WTC11 (cell line): ENCODE measurements around the gene ABHD12B. TPM values are rescaled to one million over a fixed set of nuclear protein-coding genes. Genes with fewer than 3 reads are reported as not detected.
"Not testable (repeated sequence)": the region's sequence is repeated elsewhere in the genome, so short reads cannot be mapped to it uniquely, and the experiment has no call there.

ENCODE experiments used
- ATAC-seq: fragments of 200-7000 bp; cut with Tn5 transposase; 2 replicates; pipeline ENCODE4 v1.10.0; 2021; ENCODE audit warnings: mild to moderate bottlenecking, moderate library complexity
- CTCF ChIA-PET: fragments of 300-600 bp; sonication (Branson Sonifier 250); formaldehyde crosslinking; loops from one replicate; lab custom pipeline; 2021; ENCODE audit warnings: antibody characterized with exemption; lab: Charles Lee
- POLR2A ChIA-PET: fragments of 350-600 bp; sonication (Branson Sonifier 250); formaldehyde crosslinking; loops from one replicate; lab custom pipeline; 2021; ENCODE audit warnings: antibody characterized with exemption; lab: Charles Lee
- DNase-seq: peaks from one replicate; pipeline ENCODE4 v3.0.0; 2021; ENCODE audit warnings: low spot score
- H3K27ac Mint-ChIP-seq: 2 replicates; pipeline ENCODE4 v1.8.0; 2021; ENCODE audit warnings: mixed read lengths
- H3K27me3 Mint-ChIP-seq: 2 replicates; pipeline ENCODE4 v1.8.0; 2021; ENCODE audit warnings: low read depth, mild to moderate bottlenecking, moderate library complexity, mixed read lengths
- H3K36me3 Mint-ChIP-seq: 2 replicates; pipeline ENCODE4 v1.8.0; 2021; ENCODE audit warnings: mixed read lengths
- H3K4me1 Mint-ChIP-seq: 2 replicates; pipeline ENCODE4 v1.8.0; 2022; ENCODE audit warnings: mixed read lengths
- H3K4me3 Mint-ChIP-seq: 2 replicates; pipeline ENCODE4 v1.8.0; 2021; ENCODE audit warnings: mild to moderate bottlenecking, moderate library complexity, mixed read lengths
- H3K9me3 Mint-ChIP-seq: 2 replicates; pipeline ENCODE4 v1.8.0; 2021; ENCODE audit warnings: mixed read lengths
- GRHL2 ChIP-seq: fragments of 250-450 bp; sonication (Bioruptor Pico); IDR thresholded peaks from 2 replicates; pipeline ENCODE4 v1.8.0; 2022; ENCODE audit warnings: mild to moderate bottlenecking, moderate library complexity; ENCODE audit not compliant: insufficient replicate concordance, severe bottlenecking
- IRF2 ChIP-seq: sonication (generic); formaldehyde crosslinking; IDR thresholded peaks from 2 replicates; pipeline ENCODE4 v1.8.0; 2022; ENCODE audit warnings: low read depth, missing genetic modification reagents, borderline replicate concordance
- NR3C1 ChIP-seq: sonication (generic); formaldehyde crosslinking; conservative IDR thresholded peaks from 2 replicates; pipeline ENCODE4 v1.8.1; 2023; ENCODE audit warnings: low read depth, mild to moderate bottlenecking, missing genetic modification reagents
- RELA ChIP-seq: sonication (generic); formaldehyde crosslinking; IDR thresholded peaks from 2 replicates; pipeline ENCODE4 v1.8.1; 2022; ENCODE audit warnings: missing genetic modification reagents, mild to moderate bottlenecking, borderline replicate concordance
- STAT6 ChIP-seq: sonication (generic); formaldehyde crosslinking; conservative IDR thresholded peaks from 2 replicates; pipeline ENCODE4 v1.8.1; 2023; ENCODE audit warnings: mild to moderate bottlenecking, low read depth, missing genetic modification reagents, moderate library complexity
- ZMAT4 ChIP-seq: fragments of 250-450 bp; sonication (Bioruptor Pico); IDR thresholded peaks from 2 replicates; pipeline ENCODE4 v1.9.0; 2021; ENCODE audit warnings: mild to moderate bottlenecking
- ZNF121 ChIP-seq: sonication (generic); formaldehyde crosslinking; IDR thresholded peaks from 2 replicates; pipeline ENCODE4 v1.8.0; 2023; ENCODE audit warnings: missing genetic modification reagents
- ZNF232 ChIP-seq: sonication (generic); formaldehyde crosslinking; IDR thresholded peaks from 2 replicates; pipeline ENCODE4 v1.8.0; 2022; ENCODE audit warnings: mild to moderate bottlenecking, missing genetic modification reagents
- ZNF425 ChIP-seq: fragments of 250-450 bp; sonication (Bioruptor Pico); conservative IDR thresholded peaks from 2 replicates; pipeline ENCODE4 v1.9.0; 2021; ENCODE audit warnings: mild to moderate bottlenecking
- total RNA-seq: library from RNA; stranded (reverse); gene quantifications from 3 replicates; pipeline ENCODE4 v1.2.3, GENCODE V29; 2021
- TF ChIP-seq, protein P1 (sequence below): fragments of 250-450 bp; sonication (Bioruptor Pico); IDR thresholded peaks from 2 replicates; pipeline ENCODE4 v2.1.2; 2022; ENCODE audit warnings: mild to moderate bottlenecking, moderate library complexity
- TF ChIP-seq, protein P2 (sequence below): sonication (generic); formaldehyde crosslinking; IDR thresholded peaks from 2 replicates; pipeline ENCODE4 v1.8.0; 2023; ENCODE audit warnings: mild to moderate bottlenecking, missing genetic modification reagents
- TF ChIP-seq, protein P3 (sequence below): sonication (generic); formaldehyde crosslinking; IDR thresholded peaks from 2 replicates; pipeline ENCODE4 v1.8.0; 2022; ENCODE audit warnings: missing genetic modification reagents

The ABHD12B gene
- total RNA-seq, 1 experiment from 2014 or later: 156 TPM

- Mint-ChIP-seq H3K4me1 (peaks cover 66% of the 10 kb centered on the region), H3K4me3 (no peak overlapping the region; the same call in 1 of the 2 replicates), H3K36me3 (peaks cover 24% of the 10 kb centered on the region), H3K27ac (peak overlapping the region; percentile 78), H3K27me3 (no peaks in the 10 kb centered on the region; the same call in 1 of the 2 replicates)
- CTCF ChIA-PET: interaction anchor here (1.2 kb wide), 1 partner anchor 32 kb away, joined by 7 read pairs; no protein-coding TSS in a partner anchor
- TF ChIP-seq, protein P1, sequence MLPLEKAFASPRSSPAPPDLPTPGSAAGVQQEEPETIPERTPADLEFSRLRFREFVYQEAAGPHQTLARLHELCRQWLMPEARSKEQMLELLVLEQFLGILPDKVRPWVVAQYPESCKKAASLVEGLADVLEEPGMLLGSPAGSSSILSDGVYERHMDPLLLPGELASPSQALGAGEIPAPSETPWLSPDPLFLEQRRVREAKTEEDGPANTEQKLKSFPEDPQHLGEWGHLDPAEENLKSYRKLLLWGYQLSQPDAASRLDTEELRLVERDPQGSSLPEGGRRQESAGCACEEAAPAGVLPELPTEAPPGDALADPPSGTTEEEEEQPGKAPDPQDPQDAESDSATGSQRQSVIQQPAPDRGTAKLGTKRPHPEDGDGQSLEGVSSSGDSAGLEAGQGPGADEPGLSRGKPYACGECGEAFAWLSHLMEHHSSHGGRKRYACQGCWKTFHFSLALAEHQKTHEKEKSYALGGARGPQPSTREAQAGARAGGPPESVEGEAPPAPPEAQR: no peak
- TF ChIP-seq NR3C1: no peak
- no peak for TF ChIP-seq ZNF425
- TF ChIP-seq RELA (CRISPR knock-in tag): no peak
- TF ChIP-seq, protein P2, sequence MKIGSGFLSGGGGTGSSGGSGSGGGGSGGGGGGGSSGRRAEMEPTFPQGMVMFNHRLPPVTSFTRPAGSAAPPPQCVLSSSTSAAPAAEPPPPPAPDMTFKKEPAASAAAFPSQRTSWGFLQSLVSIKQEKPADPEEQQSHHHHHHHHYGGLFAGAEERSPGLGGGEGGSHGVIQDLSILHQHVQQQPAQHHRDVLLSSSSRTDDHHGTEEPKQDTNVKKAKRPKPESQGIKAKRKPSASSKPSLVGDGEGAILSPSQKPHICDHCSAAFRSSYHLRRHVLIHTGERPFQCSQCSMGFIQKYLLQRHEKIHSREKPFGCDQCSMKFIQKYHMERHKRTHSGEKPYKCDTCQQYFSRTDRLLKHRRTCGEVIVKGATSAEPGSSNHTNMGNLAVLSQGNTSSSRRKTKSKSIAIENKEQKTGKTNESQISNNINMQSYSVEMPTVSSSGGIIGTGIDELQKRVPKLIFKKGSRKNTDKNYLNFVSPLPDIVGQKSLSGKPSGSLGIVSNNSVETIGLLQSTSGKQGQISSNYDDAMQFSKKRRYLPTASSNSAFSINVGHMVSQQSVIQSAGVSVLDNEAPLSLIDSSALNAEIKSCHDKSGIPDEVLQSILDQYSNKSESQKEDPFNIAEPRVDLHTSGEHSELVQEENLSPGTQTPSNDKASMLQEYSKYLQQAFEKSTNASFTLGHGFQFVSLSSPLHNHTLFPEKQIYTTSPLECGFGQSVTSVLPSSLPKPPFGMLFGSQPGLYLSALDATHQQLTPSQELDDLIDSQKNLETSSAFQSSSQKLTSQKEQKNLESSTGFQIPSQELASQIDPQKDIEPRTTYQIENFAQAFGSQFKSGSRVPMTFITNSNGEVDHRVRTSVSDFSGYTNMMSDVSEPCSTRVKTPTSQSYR (CRISPR knock-in tag): 0 out of 2 replicates have a peak, but pooled peaks have one; percentile 53
- TF ChIP-seq STAT6 (CRISPR knock-in tag): no peak
- TF ChIP-seq IRF2: no peak
- no peak for TF ChIP-seq ZNF232 (CRISPR knock-in tag)
- TF ChIP-seq, protein P3, sequence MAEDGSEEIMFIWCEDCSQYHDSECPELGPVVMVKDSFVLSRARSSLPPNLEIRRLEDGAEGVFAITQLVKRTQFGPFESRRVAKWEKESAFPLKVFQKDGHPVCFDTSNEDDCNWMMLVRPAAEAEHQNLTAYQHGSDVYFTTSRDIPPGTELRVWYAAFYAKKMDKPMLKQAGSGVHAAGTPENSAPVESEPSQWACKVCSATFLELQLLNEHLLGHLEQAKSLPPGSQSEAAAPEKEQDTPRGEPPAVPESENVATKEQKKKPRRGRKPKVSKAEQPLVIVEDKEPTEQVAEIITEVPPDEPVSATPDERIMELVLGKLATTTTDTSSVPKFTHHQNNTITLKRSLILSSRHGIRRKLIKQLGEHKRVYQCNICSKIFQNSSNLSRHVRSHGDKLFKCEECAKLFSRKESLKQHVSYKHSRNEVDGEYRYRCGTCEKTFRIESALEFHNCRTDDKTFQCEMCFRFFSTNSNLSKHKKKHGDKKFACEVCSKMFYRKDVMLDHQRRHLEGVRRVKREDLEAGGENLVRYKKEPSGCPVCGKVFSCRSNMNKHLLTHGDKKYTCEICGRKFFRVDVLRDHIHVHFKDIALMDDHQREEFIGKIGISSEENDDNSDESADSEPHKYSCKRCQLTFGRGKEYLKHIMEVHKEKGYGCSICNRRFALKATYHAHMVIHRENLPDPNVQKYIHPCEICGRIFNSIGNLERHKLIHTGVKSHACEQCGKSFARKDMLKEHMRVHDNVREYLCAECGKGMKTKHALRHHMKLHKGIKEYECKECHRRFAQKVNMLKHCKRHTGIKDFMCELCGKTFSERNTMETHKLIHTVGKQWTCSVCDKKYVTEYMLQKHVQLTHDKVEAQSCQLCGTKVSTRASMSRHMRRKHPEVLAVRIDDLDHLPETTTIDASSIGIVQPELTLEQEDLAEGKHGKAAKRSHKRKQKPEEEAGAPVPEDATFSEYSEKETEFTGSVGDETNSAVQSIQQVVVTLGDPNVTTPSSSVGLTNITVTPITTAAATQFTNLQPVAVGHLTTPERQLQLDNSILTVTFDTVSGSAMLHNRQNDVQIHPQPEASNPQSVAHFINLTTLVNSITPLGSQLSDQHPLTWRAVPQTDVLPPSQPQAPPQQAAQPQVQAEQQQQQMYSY (CRISPR knock-in tag): no peak
- no peak for TF ChIP-seq GRHL2
- 0 out of 2 replicates have a peak, but pooled peaks have one; percentile 6 for TF ChIP-seq ZNF121 (CRISPR knock-in tag)
- no peak for TF ChIP-seq ZMAT4
- TF ChIP-seq, all 79 proteins: peak for 2
- peaks cover 17% of the 10 kb centered on the region for H3K9me3 Mint-ChIP-seq
- POLR2A ChIA-PET: no interaction called here
- ATAC-seq (peak; percentile 97), DNase-seq (peak; percentile 62)
These were observed 20.4 kb downstream of the ABHD12B start for GRCh38 chr14:50892255-50892654.

- ATAC-seq: peak; percentile 10
- Mint-ChIP-seq H3K4me1 (peaks cover 83% of the 10 kb centered on the region), H3K9me3 (peaks cover 17% of the 10 kb centered on the region), H3K27ac (peak overlapping the region; percentile 98), H3K4me3 (peak overlapping the region; percentile 77), H3K36me3 (peaks cover 34% of the 10 kb centered on the region)
- DNase-seq, POLR2A ChIA-PET, H3K27me3 Mint-ChIP-seq: not testable (repeated sequence)
- CTCF ChIA-PET: interaction anchor here (2.3 kb wide), 1 partner anchor 36 kb away, joined by 8 read pairs; no protein-coding TSS in a partner anchor
These were observed 24.6 kb downstream of the ABHD12B start for GRCh38 chr14:50896421-50896820.

DNA sequence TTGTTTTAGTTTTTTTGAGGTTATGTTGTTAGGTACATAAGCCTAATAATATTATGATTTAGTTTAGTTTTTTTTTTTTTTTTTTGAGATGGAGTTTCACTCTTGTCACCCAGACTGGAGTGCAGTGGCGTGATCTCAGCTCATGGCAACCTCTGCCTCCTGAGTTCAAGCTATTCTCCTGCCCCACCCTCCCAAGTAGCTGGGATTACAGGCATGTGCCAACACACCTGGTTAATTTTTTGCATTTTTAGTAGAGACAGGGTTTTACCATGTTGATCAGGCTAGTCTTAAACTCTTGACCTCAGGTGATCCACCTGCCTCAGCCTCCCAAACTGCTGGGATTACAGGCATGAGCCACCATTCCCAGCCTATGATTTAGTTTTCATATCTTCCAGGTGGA is 25.2 kb downstream of the ABHD12B start:
- CTCF ChIA-PET: interaction anchor here (1.2 to 2.3 kb wide), 2 partner anchors 37 to 123 kb away, joined by 3 to 8 read pairs; no protein-coding TSS in a partner anchor
- Mint-ChIP-seq H3K4me1 (peaks cover 77% of the 10 kb centered on the region), H3K9me3 (peaks cover 17% of the 10 kb centered on the region), H3K36me3 (peaks cover 36% of the 10 kb centered on the region), H3K4me3 (peak overlapping the region; percentile 77), H3K27ac (peak overlapping the region; percentile 98)
- POLR2A ChIA-PET, DNase-seq, ATAC-seq, H3K27me3 Mint-ChIP-seq: not testable (repeated sequence)
